HEK293 (cell line): Measurements from ENCODE around the gene SRL.

Experiments
- CTCF ChIA-PET: fragments of 350-600 bp; formaldehyde crosslinking; extraction: SDS; loops from one replicate; lab custom pipeline; 2021; ENCODE audit warnings: antibody characterized with exemption; lab: Yijun Ruan, JAX
- POLR2A ChIA-PET: fragments of 300-600 bp; formaldehyde crosslinking; extraction: SDS; loops from one replicate; lab custom pipeline; 2020; ENCODE audit warnings: antibody characterized with exemption, inconsistent platforms; lab: Yijun Ruan, JAX
- H3K27ac ChIP-seq: fragments of 200-500 bp; sonication (Bioruptor generic); 2 replicates; pipeline ENCODE4 v1.5.1; 2014; ENCODE audit warnings: low read depth, low read length, control low read depth, inconsistent platforms; ENCODE audit errors: extremely low read depth
- H3K36me3 ChIP-seq, 2 experiments: fragments of 200-500 bp in 1 of 2; sonication (Bioruptor generic) in 1 of 2; 1 replicate in 1 of 2; 2 replicates in 1 of 2; pipeline ENCODE4 v1.5.1; 2014 to 2017; ENCODE audit warnings: inconsistent platforms in 2 of 2, low read length in 2 of 2; ENCODE audit not compliant: control insufficient read depth in 2 of 2, insufficient read depth in 1 of 2
- H3K4me1 ChIP-seq: fragments of 200-500 bp; sonication (Bioruptor generic); 2 replicates; pipeline ENCODE4 v1.5.1; 2014; ENCODE audit warnings: mild to moderate bottlenecking, low read length, inconsistent platforms; ENCODE audit not compliant: control insufficient read depth, insufficient read depth
- H3K4me3 ChIP-seq: 2 replicates; pipeline ENCODE4 v1.5.1; 2011; ENCODE audit warnings: low read depth, mild to moderate bottlenecking, control low read depth, low read length, moderate library complexity
- H3K9me3 ChIP-seq: fragments of 200-500 bp; sonication (Bioruptor generic); 2 replicates; pipeline ENCODE4 v1.5.1; 2014; ENCODE audit warnings: low read depth, low read length, inconsistent platforms; ENCODE audit not compliant: control insufficient read depth, insufficient read depth
- ELK4 ChIP-seq: IDR thresholded peaks from 2 replicates; pipeline ENCODE4 v1.6.1; 2011; ENCODE audit warnings: mild to moderate bottlenecking, low read depth, low read length, borderline replicate concordance
- SCRT1 ChIP-seq: fragments of 450-650 bp; formaldehyde crosslinking; IDR thresholded peaks from 2 replicates; pipeline ENCODE4 v1.5.1; 2016; ENCODE audit warnings: missing biosample characterization, missing genetic modification characterization, borderline replicate concordance
- SCRT2 ChIP-seq: fragments of 450-650 bp; formaldehyde crosslinking; IDR thresholded peaks from 2 replicates; pipeline ENCODE4 v1.5.1; 2016; ENCODE audit warnings: missing biosample characterization, missing genetic modification characterization
- SP2 ChIP-seq: fragments of 450-650 bp; formaldehyde crosslinking; IDR thresholded peaks from 2 replicates; pipeline ENCODE4 v1.5.1; 2016; ENCODE audit warnings: missing biosample characterization, missing genetic modification characterization
- ZFP69B ChIP-seq: fragments of 450-650 bp; formaldehyde crosslinking; IDR thresholded peaks from 2 replicates; pipeline ENCODE4 v1.5.1; 2016; ENCODE audit warnings: missing biosample characterization, missing genetic modification characterization
- ZIC2 ChIP-seq: fragments of 450-650 bp; formaldehyde crosslinking; IDR thresholded peaks from 2 replicates; pipeline ENCODE4 v1.5.1; 2016; ENCODE audit warnings: missing biosample characterization, missing genetic modification characterization
- ZNF302 ChIP-seq: fragments of 450-650 bp; formaldehyde crosslinking; IDR thresholded peaks from 2 replicates; pipeline ENCODE4 v1.5.1; 2016; ENCODE audit warnings: missing biosample characterization, missing genetic modification characterization, low read depth
- ZNF433 ChIP-seq: fragments of 450-650 bp; formaldehyde crosslinking; IDR thresholded peaks from 2 replicates; pipeline ENCODE4 v1.5.1; 2016; ENCODE audit warnings: missing biosample characterization, missing genetic modification characterization, low read depth
- ZNF449 ChIP-seq: fragments of 450-650 bp; formaldehyde crosslinking; IDR thresholded peaks from 2 replicates; pipeline ENCODE4 v1.5.1; 2017; ENCODE audit warnings: missing biosample characterization, mild to moderate bottlenecking, missing genetic modification characterization, moderate library complexity
- ZNF514 ChIP-seq: fragments of 450-650 bp; formaldehyde crosslinking; IDR thresholded peaks from 2 replicates; pipeline ENCODE4 v1.5.1; 2016; ENCODE audit warnings: missing biosample characterization, missing genetic modification characterization
- ZNF529 ChIP-seq: fragments of 450-650 bp; formaldehyde crosslinking; IDR thresholded peaks from 2 replicates; pipeline ENCODE4 v1.5.1; 2017; ENCODE audit warnings: missing genetic modification characterization, missing biosample characterization; ENCODE audit not compliant: insufficient replicate concordance
- ZNF555 ChIP-seq: fragments of 450-650 bp; formaldehyde crosslinking; conservative IDR thresholded peaks from 2 replicates; pipeline ENCODE4 v1.5.1; 2017; ENCODE audit warnings: missing biosample characterization, mild to moderate bottlenecking, missing genetic modification characterization, inconsistent platforms
- ZNF585B ChIP-seq: fragments of 450-650 bp; formaldehyde crosslinking; IDR thresholded peaks from 2 replicates; pipeline ENCODE4 v1.5.1; 2016; ENCODE audit warnings: missing biosample characterization, missing genetic modification characterization
- ZNF600 ChIP-seq: fragments of 450-650 bp; formaldehyde crosslinking; IDR thresholded peaks from 2 replicates; pipeline ENCODE4 v1.5.1; 2016; ENCODE audit warnings: missing biosample characterization, missing genetic modification characterization
- ZNF777 ChIP-seq: fragments of 450-650 bp; formaldehyde crosslinking; IDR thresholded peaks from 2 replicates; pipeline ENCODE4 v1.5.1; 2017; ENCODE audit warnings: missing biosample characterization, missing genetic modification characterization, borderline replicate concordance

SRL gene

GRCh38 chr16:4205971-4206370, 35.9 kb downstream of the SRL start:
- H3K9me3 ChIP-seq: no peaks in the 10 kb centered on the region
- no peaks in the 10 kb centered on the region for H3K36me3 ChIP-seq
- ChIA-PET CTCF (no interaction called here), POLR2A (no interaction called here)
- no peak overlapping the region for H3K4me3 ChIP-seq
- no peaks in the 10 kb centered on the region for H3K4me1 ChIP-seq
- TF ChIP-seq ZFP69B: no peak
- no peak for TF ChIP-seq ZNF777 (tag by site-specific recombination)
- no peak for TF ChIP-seq ZNF302 (tag by site-specific recombination)
- no peak overlapping the region for H3K27ac ChIP-seq

GRCh38 chr16:4204521-4204920, 37.4 kb downstream of the SRL start:
- TF ChIP-seq ZNF585B: no peak
- no peak for TF ChIP-seq ZNF529
- no peak for TF ChIP-seq ZNF600 (tag by site-specific recombination)
- ChIA-PET CTCF (interaction anchor here (1.1 to 7.2 kb wide), 4 partner anchors 30 to 198 kb away, joined by 3 to 73 read pairs (median 10); no protein-coding TSS in a partner anchor), POLR2A (no interaction called here)
- H3K27ac ChIP-seq: no peak overlapping the region
- H3K4me3 ChIP-seq: no peak overlapping the region
- H3K36me3 ChIP-seq: no peaks in the 10 kb centered on the region
- H3K9me3 ChIP-seq: no peaks in the 10 kb centered on the region
- H3K4me1 ChIP-seq: no peaks in the 10 kb centered on the region

- no peaks in the 10 kb centered on the region for H3K4me1 ChIP-seq
- H3K4me3 ChIP-seq: no peak overlapping the region
- no peaks in the 10 kb centered on the region for H3K36me3 ChIP-seq
- POLR2A ChIA-PET: no interaction called here
- TF ChIP-seq ZNF433: no peak
- TF ChIP-seq ZNF555: no peak
- TF ChIP-seq ZIC2 (tag by site-specific recombination): peak; percentile 66
- no peak for TF ChIP-seq SP2
- TF ChIP-seq ZNF514 (tag by site-specific recombination): no peak
- H3K9me3 ChIP-seq: no peaks in the 10 kb centered on the region
- CTCF ChIA-PET: interaction anchor here (1.1 to 7.2 kb wide), 5 partner anchors 31 to 200 kb away, joined by 3 to 73 read pairs (median 4); no protein-coding TSS in a partner anchor
- no peak overlapping the region for H3K27ac ChIP-seq
These were observed 38.1 kb downstream of the SRL start for GRCh38 chr16:4203748-4204147.

- TF ChIP-seq SCRT2 (peak; percentile 52; the same call in 1 of the 2 replicates), ELK4 (no peak), ZNF449 (tag by site-specific recombination) (0 out of 2 replicates have a peak, but pooled peaks have one; percentile 49), SCRT1 (tag by site-specific recombination) (peak; percentile 72; the same call in 1 of the 2 replicates)
- TF ChIP-seq, all 188 proteins: peak for 3
- Histone ChIP-seq H3K4me3 (no peak overlapping the region), H3K4me1 (no peaks in the 10 kb centered on the region), H3K27ac (no peak overlapping the region), H3K36me3 (no peaks in the 10 kb centered on the region), H3K9me3 (no peaks in the 10 kb centered on the region)
- CTCF ChIA-PET: interaction anchor here (0.5 to 7.2 kb wide), 7 partner anchors 30 to 201 kb away, joined by 3 to 73 read pairs (median 4); no protein-coding TSS in a partner anchor
- POLR2A ChIA-PET: interaction anchor here (0.9 kb wide), 1 partner anchor 51 kb away, joined by 3 read pairs; no protein-coding TSS in a partner anchor
These were observed 39.1 kb downstream of the SRL start for GRCh38 chr16:4202615-4203345.
